22Rv1 (cell line): ENCODE data around the gene LRRC8A.

ENCODE experiments used
- H3K27ac ChIP-seq: fragments of 450-650 bp; 2 replicates; pipeline ENCODE4 v1.5.1; 2017
- CTCF ChIP-seq: fragments of 450-650 bp; IDR thresholded peaks from 2 replicates; pipeline ENCODE4 v1.5.1; 2017; ENCODE audit warnings: mild to moderate bottlenecking
- ZFX ChIP-seq: fragments of 450-650 bp; IDR thresholded peaks from 2 replicates; pipeline ENCODE4 v1.6.1; 2017; ENCODE audit warnings: antibody characterized with exemption, borderline replicate concordance

Gene LRRC8A

GRCh38 chr9:128882677-128883603, 1.0 kb downstream of the LRRC8A start:
- H3K27ac ChIP-seq = peak overlapping the region; percentile 93
- no peak for TF ChIP-seq CTCF
- TF ChIP-seq ZFX = no peak

DNA sequence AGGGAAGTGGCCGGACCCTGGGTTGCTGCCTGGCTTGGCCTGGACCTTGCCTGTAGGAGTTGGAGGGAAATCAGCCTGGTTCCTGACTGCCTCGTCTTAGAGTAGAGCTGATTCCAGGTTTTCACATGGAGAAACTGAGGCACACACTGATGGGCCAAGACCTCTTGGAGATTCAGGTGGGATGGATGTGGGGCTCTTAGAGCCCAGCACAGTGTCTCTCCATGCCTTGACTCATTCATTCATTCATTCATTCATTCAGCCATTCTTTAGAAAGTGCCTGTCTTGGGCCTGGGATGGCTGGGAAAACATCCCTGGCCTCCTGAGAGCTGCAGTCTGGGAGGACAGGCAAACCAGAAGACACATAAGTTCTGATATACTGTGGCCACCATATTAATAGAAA, 2.2 kb downstream of the LRRC8A start:
- H3K27ac ChIP-seq = peak overlapping the region; percentile 93
- TF ChIP-seq ZFX = no peak
- no peak for TF ChIP-seq CTCF

- no peak for TF ChIP-seq ZFX
- TF ChIP-seq CTCF = no peak
- H3K27ac ChIP-seq = peak overlapping the region; percentile 93
These were observed 3.4 kb downstream of the LRRC8A start for GRCh38 chr9:128885376-128885775.

DNA sequence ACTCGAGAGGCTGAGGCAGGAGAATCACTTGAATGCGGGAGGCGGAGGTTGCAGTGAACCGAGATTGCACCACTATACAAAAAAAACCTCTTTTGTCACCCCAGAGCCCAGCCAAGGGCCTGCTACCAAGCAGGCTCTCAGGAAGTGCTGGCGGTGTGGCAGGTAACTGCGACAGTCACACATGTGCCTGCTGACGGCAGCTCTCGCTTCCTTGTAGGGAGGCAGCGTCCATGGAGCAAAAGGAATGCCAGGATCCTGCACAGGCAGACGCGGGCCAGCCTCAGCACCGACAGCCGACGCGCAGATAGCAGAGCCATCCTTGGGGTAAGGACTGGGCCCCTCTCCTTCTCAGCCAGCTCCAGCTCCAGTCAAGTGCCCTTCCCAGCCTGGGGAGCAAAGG, 3.9 kb downstream of the LRRC8A start:
- TF ChIP-seq ZFX (no peak), CTCF (no peak)
- peak overlapping the region; percentile 93 for H3K27ac ChIP-seq

GRCh38 chr9:128886211-128886891, 4.4 kb downstream of the LRRC8A start:
- peak overlapping the region; percentile 93 for H3K27ac ChIP-seq
- TF ChIP-seq ZFX = no peak
- TF ChIP-seq CTCF = no peak

DNA sequence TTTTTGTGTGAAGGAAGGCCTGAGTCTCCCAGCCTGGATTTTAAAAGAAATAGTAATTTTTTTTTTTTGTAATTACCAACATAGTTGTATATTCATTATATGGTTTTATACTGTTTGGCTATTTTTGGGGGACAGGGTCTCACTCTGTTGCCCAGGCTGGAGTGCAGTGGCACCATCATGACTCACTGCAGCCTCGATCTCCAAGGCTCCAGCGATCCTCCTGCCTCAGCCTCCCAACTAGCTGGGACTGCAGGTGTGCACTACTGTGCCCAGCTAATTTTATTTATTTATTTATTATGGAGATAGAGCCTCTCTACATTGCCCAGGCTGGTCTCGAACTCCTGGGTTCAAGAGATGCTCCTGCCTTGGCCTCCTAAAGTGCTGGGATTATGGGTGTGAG, 5.1 kb downstream of the LRRC8A start:
- H3K27ac ChIP-seq = peak overlapping the region; percentile 93
- no peak for TF ChIP-seq CTCF

DNA sequence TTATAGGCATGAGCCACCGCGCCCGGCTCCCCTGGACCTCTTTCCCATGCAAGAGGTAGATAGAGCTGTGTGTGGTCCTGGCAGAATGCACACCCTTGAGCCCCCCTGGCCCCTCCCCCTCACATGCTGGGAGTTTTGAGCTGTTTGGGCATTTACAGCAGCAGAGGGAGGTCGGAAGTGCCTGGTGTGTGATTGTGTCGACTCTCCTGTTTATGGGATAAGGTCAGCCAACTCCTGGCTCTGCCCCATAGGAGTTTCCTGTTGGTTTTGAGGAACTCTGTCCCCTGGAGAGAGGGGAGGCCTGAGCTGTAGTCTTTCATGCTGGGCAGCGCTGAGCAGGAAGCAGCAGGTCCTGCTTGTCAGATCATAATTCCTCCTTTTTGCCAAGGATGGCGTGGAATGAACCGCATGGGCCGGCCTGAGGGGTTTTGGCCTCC, 6.0 kb downstream of the LRRC8A start:
- H3K27ac ChIP-seq = peak overlapping the region; percentile 93
- no peak for TF ChIP-seq ZFX
- no peak for TF ChIP-seq CTCF
